ENCODE measurements around the gene CLEC3B.

CLEC3B gene

GRCh38 chr3:45008117-45008516, 18.0 kb upstream of the CLEC3B start:
- no peak for TF ChIP-seq CTCF (IDR thresholded peaks at IDR 0.05)

GRCh38 chr3:45009868-45010267, 16.2 kb upstream of the CLEC3B start:
- no peak for TF ChIP-seq CTCF (IDR thresholded peaks at IDR 0.05)

GRCh38 chr3:45010811-45011333, 15.2 kb upstream of the CLEC3B start:
- TF ChIP-seq CTCF (IDR thresholded peaks at IDR 0.05), result no peak

GRCh38 chr3:45011756-45012508, 14.2 kb upstream of the CLEC3B start:
- no peak for TF ChIP-seq CTCF (IDR thresholded peaks at IDR 0.05)

DNA sequence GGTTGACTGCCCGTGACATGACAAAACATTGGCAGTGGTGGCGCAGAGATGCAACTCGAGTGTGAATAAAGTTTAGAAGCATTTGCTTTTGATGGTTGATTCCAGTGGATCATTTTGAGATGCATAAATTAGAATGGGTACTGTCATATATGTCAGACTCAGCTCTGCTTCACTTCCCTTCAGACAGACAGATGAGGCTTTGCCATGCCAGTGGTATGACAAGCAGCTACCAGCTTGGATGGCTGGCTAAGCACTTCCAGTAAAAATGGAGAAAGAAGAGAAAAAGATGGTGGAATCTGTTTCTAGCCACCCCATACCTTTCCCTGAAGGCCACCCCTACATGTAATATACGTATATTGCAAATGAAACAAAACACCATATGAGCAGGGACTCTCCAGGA, 13.5 kb upstream of the CLEC3B start:
- no peak for TF ChIP-seq CTCF (IDR thresholded peaks at IDR 0.05)

GRCh38 chr3:45016916-45017315, 9.2 kb upstream of the CLEC3B start:
- no peak for TF ChIP-seq CTCF (IDR thresholded peaks at IDR 0.05)

GRCh38 chr3:45017821-45018220, 8.3 kb upstream of the CLEC3B start:
- no peak for TF ChIP-seq CTCF (IDR thresholded peaks at IDR 0.05)
